K562 (cell line): ENCODE measurements around the gene ABCG1. TPM values are rescaled to one million over a fixed set of nuclear protein-coding genes. Genes with fewer than 3 reads are reported as not detected.

Experiments used
- ATAC-seq: fragments of 200-7000 bp; cut with Tn5 transposase; 3 replicates; pipeline ENCODE4 v1.9.1; 2020; ENCODE audit warnings: moderate library complexity
- BruUV-seq: library from RNA; stranded (reverse); fragments of 400-500 nt; replicated peaks from 2 replicates; lab custom pipeline; 2021; lab: Mats Ljungman, UMichigan
- CTCF ChIA-PET: fragments of 300-600 bp; formaldehyde crosslinking; extraction: SDS; loops from one replicate; lab custom pipeline; 2021; ENCODE audit warnings: low intra/inter-chr PET ratio; lab: Yijun Ruan, JAX
- POLR2A ChIA-PET: fragments of 300-600, 350-650 bp; sonication (Branson Sonifier 250); formaldehyde crosslinking; extraction: SDS; loops from one replicate; lab custom pipeline; 2021; ENCODE audit warnings: antibody characterized with exemption, inconsistent platforms; lab: Yijun Ruan, JAX
- DNase-seq, 4 experiments: peaks; one replicate each; pipeline versions ENCODE4 v3.0.0 to v3.0.0-alpha.2; 2011 to 2018; ENCODE audit warnings: low spot score in 3 of 4, mixed read lengths in 3 of 4; ENCODE audit errors: extremely low read depth in 1 of 4
- FAIRE-seq: peaks from 2 replicates; lab custom pipeline; 2011; peaks lifted over from hg19 to GRCh38; lab: Jason Lieb, UNC
- H2AFZ ChIP-seq: 2 replicates; pipeline ENCODE4 v1.6.0; 2011; ENCODE audit warnings: low read depth, low read length, control low read depth, inconsistent platforms
- H3K27ac ChIP-seq: fragments of 200-600 bp; 3 replicates; pipeline ENCODE4 v1.8.0; 2011; ENCODE audit warnings: low read depth, mild to moderate bottlenecking, control low read depth, inconsistent platforms, low read length, moderate library complexity, mixed read lengths; ENCODE audit errors: extremely low read depth
- H3K27me3 ChIP-seq, 2 experiments: fragments of 300-600 bp in 1 of 2; 2 replicates in 1 of 2; 3 replicates in 1 of 2; pipeline versions ENCODE4 v1.6.0 to v1.8.0; 2011; ENCODE audit warnings: inconsistent platforms in 2 of 2, low read length in 2 of 2, mild to moderate bottlenecking in 1 of 2, mixed read lengths in 1 of 2, moderate library complexity in 1 of 2; ENCODE audit not compliant: control insufficient read depth in 2 of 2, insufficient read depth in 2 of 2
- H3K36me3 ChIP-seq: fragments of 300-600 bp; 3 replicates; pipeline ENCODE4 v1.8.0; 2011; ENCODE audit warnings: mild to moderate bottlenecking, low read length, inconsistent platforms; ENCODE audit not compliant: control insufficient read depth, insufficient read depth
- H3K4me1 ChIP-seq, 2 experiments: fragments of 200-600 bp in 1 of 2; replicated peaks in 1 of 2; 2 replicates in 1 of 2; 3 replicates in 1 of 2; pipeline versions ENCODE4 v1.5.1 to v1.8.0; 2011; ENCODE audit warnings: inconsistent platforms in 2 of 2, low read length in 2 of 2, mild to moderate bottlenecking in 1 of 2, mixed read lengths in 1 of 2, moderate library complexity in 1 of 2; ENCODE audit not compliant: control insufficient read depth in 2 of 2, insufficient read depth in 2 of 2
- H3K4me2 ChIP-seq: 2 replicates; pipeline ENCODE4 v1.6.1; 2011; ENCODE audit warnings: low read length, control low read depth, inconsistent platforms, mixed read lengths; ENCODE audit not compliant: insufficient read depth
- H3K4me3 ChIP-seq: fragments of 200-600 bp; sonication (generic), shearing (Covaris generic); 2 replicates; pipeline ENCODE4 v1.5.1; 2016; ENCODE audit warnings: control low read depth, inconsistent platforms
- H3K79me2 ChIP-seq: fragments of 200-600 bp; 3 replicates; pipeline ENCODE4 v1.8.0; 2011; ENCODE audit warnings: low read length, inconsistent platforms; ENCODE audit not compliant: control insufficient read depth, insufficient read depth
- H3K9ac ChIP-seq, 2 experiments: 2 replicates each; pipeline versions ENCODE4 v1.6.0 to v1.6.1; 2011; ENCODE audit warnings: low read depth in 2 of 2, low read length in 2 of 2, control low read depth in 1 of 2, inconsistent platforms in 1 of 2, mild to moderate bottlenecking in 1 of 2, mixed read lengths in 1 of 2; ENCODE audit not compliant: insufficient read depth in 1 of 2
- H3K9me1 ChIP-seq: one replicate; pipeline ENCODE4 v1.6.0; 2011; ENCODE audit warnings: inconsistent platforms, mild to moderate bottlenecking, low read length, moderate library complexity; ENCODE audit not compliant: control insufficient read depth, insufficient read depth
- H3K9me3 ChIP-seq: replicated peaks from 2 replicates; pipeline ENCODE4 v1.5.1; 2011; ENCODE audit warnings: low read depth, low read length, inconsistent platforms; ENCODE audit not compliant: control insufficient read depth, insufficient read depth
- H4K20me1 ChIP-seq: replicated peaks from 2 replicates; pipeline ENCODE4 v1.6.1; 2011; ENCODE audit warnings: low read length, inconsistent platforms, mixed read lengths; ENCODE audit not compliant: control insufficient read depth, insufficient read depth
- HMBOX1 ChIP-seq: sonication (generic); IDR thresholded peaks from 2 replicates; pipeline ENCODE4 v1.6.1; 2016
- HMG20A ChIP-seq: fragments of 450-650 bp; formaldehyde crosslinking; conservative IDR thresholded peaks from 2 replicates; pipeline ENCODE4 v1.4.0; 2020; ENCODE audit warnings: mild to moderate bottlenecking, mixed read lengths
- IRF2 ChIP-seq: sonication (generic); formaldehyde crosslinking; IDR thresholded peaks from 2 replicates; pipeline ENCODE4 v1.8.1; 2022; ENCODE audit warnings: mild to moderate bottlenecking, missing genetic modification reagents
- KLF16 ChIP-seq: IDR thresholded peaks from 2 replicates; pipeline ENCODE4 v1.6.1; 2016; ENCODE audit warnings: antibody characterized with exemption
- RBM34 ChIP-seq: fragments of 200-400 bp; formaldehyde crosslinking; IDR thresholded peaks from 2 replicates; pipeline ENCODE4 v1.6.1; 2018; ENCODE audit warnings: low read length, borderline replicate concordance; ENCODE audit not compliant: insufficient read depth
- ZNF407 ChIP-seq: fragments of 450-650 bp; IDR thresholded peaks from 2 replicates; pipeline ENCODE4 v1.6.1; 2016; ENCODE audit warnings: low read depth
- ZNF41 ChIP-seq: fragments of 250-450 bp; sonication (Bioruptor Pico); conservative IDR thresholded peaks from 2 replicates; pipeline ENCODE4 v1.4.0; 2020; ENCODE audit warnings: mild to moderate bottlenecking
- WGBS: fragments of 100-300 bp; shearing (Covaris generic); methylation state at CpG from one replicate; pipeline ENCODE4 v1.1.6; 2016; ENCODE audit warnings: low coverage, mixed read lengths; ENCODE audit not compliant: insufficient coverage; ENCODE audit errors: missing lambda C conversion rate; 5-methylcytosine and 5-hydroxymethylcytosine counted together
- in situ Hi-C: fragments of 300-500 bp; cut with MboI; formaldehyde crosslinking; loops from 4 replicates; pipeline ENCODE4 v1.15.0; 2018; ENCODE audit warnings: inconsistent platforms, mixed read lengths
- intact Hi-C: fragments of 100-400 bp; cut with micrococcal nuclease; formaldehyde crosslinking; loops from 2 replicates; pipeline ENCODE4 v1.14.2; 2022
- polyA plus RNA-seq, 8 experiments: library from polyadenylated mRNA; depleted of rRNA in 4 of 8; stranded (reverse) in 5 of 8; unstranded in 3 of 8; fragments of >200 nt; fragmentation: Nextera tagmentation in 2 of 8; fragmentation: Illumina TruSeq in 1 of 8; extraction: Ambion mirVana in 2 of 8; extraction: Trizol in 1 of 8; gene quantifications; 2 replicates each; pipeline versions ENCODE4 v1.2.1 to v1.2.3, GENCODE V29; 2011 to 2014; ENCODE audit warnings: inconsistent platforms in 1 of 8, missing spikeins in 1 of 8
- total RNA-seq, 7 experiments: library from RNA; depleted of rRNA in 6 of 7; stranded (reverse); fragments of >200 nt in 6 of 7; fragmentation: Illumina TruSeq in 2 of 7; extraction: Trizol in 2 of 7; gene quantifications; 2 replicates each; pipeline versions ENCODE4 v1.2.1 to v1.2.3, GENCODE V29; 2011 to 2021; ENCODE audit warnings: low replicate concordance in 1 of 7

Gene ABCG1
- total and polyA plus RNA-seq, 9 of the 15 experiments (the other 6 are each of a cell fraction or from before 2014, with no cell fraction given): 0.04 to 0.09 TPM; not detected in 7

DNA sequence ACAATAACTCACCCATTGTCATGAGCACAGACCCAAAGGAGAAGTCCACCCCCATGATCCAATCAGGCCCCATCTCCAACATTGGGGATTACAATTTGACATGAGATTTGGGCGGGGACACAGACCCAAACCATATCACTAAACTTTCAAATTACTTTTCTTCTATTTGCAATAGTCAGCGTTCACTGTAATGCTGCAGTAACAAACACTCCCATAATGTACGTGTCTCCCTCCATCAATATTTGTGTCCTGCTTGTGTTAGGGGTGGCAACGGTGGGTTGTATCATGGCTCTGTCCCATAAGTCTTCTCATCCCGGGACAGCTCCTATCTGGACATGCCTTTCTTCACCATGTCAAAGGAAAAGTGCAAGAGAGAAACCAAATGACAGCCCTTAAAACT lies 70.0 kb downstream of the ABCG1 start:
- TF ChIP-seq HMG20A (CRISPR knock-in tag) (no peak), RBM34 (no peak), KLF16 (no peak), IRF2 (CRISPR knock-in tag) (no peak), ZNF41 (no peak), HMBOX1 (no peak)
- TF ChIP-seq, all 486 proteins: peak for 0
- POLR2A ChIA-PET: no interaction called here
- no TSS peak for BruUV-seq
- no peak overlapping the region for H3K4me3 ChIP-seq
- no peak overlapping the region for H3K9ac ChIP-seq
- no peak overlapping the region for H2AFZ ChIP-seq
- H3K9me3 ChIP-seq: no peaks in the 10 kb centered on the region
- no peak overlapping the region for H3K27ac ChIP-seq
- peaks cover 0 to 12% of the 10 kb centered on the region in 2 experiments; a peak in 2 of 5 replicates for H3K4me1 ChIP-seq
- ATAC-seq (no peak), DNase-seq (no peak), FAIRE-seq (no peak)
- H3K4me2 ChIP-seq: no peak overlapping the region
- no peaks in the 10 kb centered on the region for H3K36me3 ChIP-seq
- in situ Hi-C loops: no loop called here
- CTCF ChIA-PET: no interaction called here
- H3K79me2 ChIP-seq: no peaks in the 10 kb centered on the region
- WGBS: 7% methylated on average over 5 of the region's 5 CpGs
- intact Hi-C loops: no loop called here
- H3K9me1 ChIP-seq: no peaks in the 10 kb centered on the region
- peaks cover 43 to 83% of the 10 kb centered on the region in 2 experiments for H3K27me3 ChIP-seq
- peaks cover 17% of the 10 kb centered on the region for H4K20me1 ChIP-seq

DNA sequence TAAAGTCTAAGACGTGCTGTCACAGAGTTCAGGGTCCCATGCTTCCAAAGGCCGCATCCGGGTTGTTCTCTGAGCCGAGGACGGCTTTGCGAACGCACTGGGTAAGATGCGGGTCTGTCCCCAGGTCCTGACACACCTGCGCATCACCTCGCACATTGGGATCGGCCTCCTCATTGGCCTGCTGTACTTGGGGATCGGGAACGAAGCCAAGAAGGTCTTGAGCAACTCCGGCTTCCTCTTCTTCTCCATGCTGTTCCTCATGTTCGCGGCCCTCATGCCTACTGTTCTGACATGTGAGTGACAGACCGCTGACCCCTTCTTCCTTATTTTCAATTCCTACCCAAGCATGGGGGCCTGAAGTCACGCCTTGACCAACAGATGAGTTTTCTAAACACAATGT lies 71.0 kb downstream of the ABCG1 start:
- DNase-seq (no peak), FAIRE-seq (no peak), ATAC-seq (no peak)
- CTCF ChIA-PET: no interaction called here
- Histone ChIP-seq H3K9ac (no peak overlapping the region), H3K9me1 (no peaks in the 10 kb centered on the region), H3K4me2 (no peak overlapping the region), H3K27me3 (peaks cover 43 to 85% of the 10 kb centered on the region in 2 experiments), H4K20me1 (peaks cover 17% of the 10 kb centered on the region), H3K79me2 (no peaks in the 10 kb centered on the region), H3K27ac (no peak overlapping the region), H3K4me3 (no peak overlapping the region), H3K9me3 (no peaks in the 10 kb centered on the region), H3K4me1 (peaks cover 0 to 16% of the 10 kb centered on the region in 2 experiments; a peak in 2 of 5 replicates), H2AFZ (no peak overlapping the region), H3K36me3 (no peaks in the 10 kb centered on the region)
- 4% methylated on average over 18 of the region's 18 CpGs for WGBS
- intact Hi-C loops (no loop called here), in situ Hi-C loops (no loop called here)
- no TSS peak for BruUV-seq
- POLR2A ChIA-PET: no interaction called here
- TF ChIP-seq ZNF407: no peak
